IgD-negative memory B cell (primary cell): ENCODE results near the gene INPP5A. TPM values are rescaled to one million over a fixed set of nuclear protein-coding genes. Genes with fewer than 3 reads are reported as not detected.
"Not testable (repeated sequence)": the region's sequence is repeated elsewhere in the genome, so short reads cannot be mapped to it uniquely, and the experiment has no call there.

Experiments used
- H3K27ac Mint-ChIP-seq, 3 donors: one replicate each; pipeline ENCODE4 v1.8.0; 2020 to 2022; ENCODE audit warnings: mild to moderate bottlenecking in 3 of 3, mixed read lengths in 3 of 3, moderate library complexity in 1 of 3
- H3K27me3 Mint-ChIP-seq: one replicate; pipeline ENCODE4 v1.8.0; 2021; ENCODE audit warnings: mixed read lengths
- H3K36me3 Mint-ChIP-seq: one replicate; pipeline ENCODE4 v1.8.0; 2020; ENCODE audit warnings: mild to moderate bottlenecking, mixed read lengths
- H3K4me1 Mint-ChIP-seq, 3 donors: one replicate each; pipeline ENCODE4 v1.8.0; 2020 to 2022; ENCODE audit warnings: mixed read lengths in 3 of 3, mild to moderate bottlenecking in 1 of 3
- H3K4me3 Mint-ChIP-seq, 4 donors: one replicate each; pipeline ENCODE4 v1.8.0; 2020 to 2022; ENCODE audit warnings: mild to moderate bottlenecking in 4 of 4, mixed read lengths in 4 of 4, moderate library complexity in 3 of 4
- H3K9me3 Mint-ChIP-seq, 3 donors: one replicate each; pipeline ENCODE4 v1.8.0; 2020 to 2021; ENCODE audit warnings: mixed read lengths in 3 of 3, mild to moderate bottlenecking in 1 of 3
- polyA plus RNA-seq: library from polyadenylated mRNA; unstranded; fragments of 300-500 nt; fragmentation: Illumina TruSeq; gene quantifications from one replicate; pipeline ENCODE4 v1.2.3, GENCODE V29; 2021

INPP5A gene
- polyA plus RNA-seq, 1 donor from 2014 or later: 0.94 TPM

DNA sequence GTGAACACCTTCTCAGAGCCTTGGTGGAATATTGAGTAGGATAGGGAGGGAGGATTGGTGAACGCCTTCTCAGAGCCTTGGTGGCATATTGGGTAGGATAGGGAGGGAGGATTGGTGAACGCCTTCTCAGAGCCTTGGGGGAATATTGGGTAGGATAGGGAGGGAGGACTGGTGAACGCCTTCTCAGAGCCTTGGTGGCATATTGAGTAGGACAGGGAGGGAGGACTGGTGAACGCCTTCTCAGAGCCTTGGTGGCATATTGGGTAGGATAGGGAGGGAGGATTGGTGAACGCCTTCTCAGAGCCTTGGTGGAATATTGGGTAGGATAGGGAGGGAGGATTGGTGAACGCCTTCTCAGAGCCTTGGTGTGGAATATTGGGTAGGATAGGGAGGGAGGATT, 15.0 kb downstream of the INPP5A start:
- not testable (repeated sequence) for H3K36me3 Mint-ChIP-seq, H3K4me3 Mint-ChIP-seq, H3K9me3 Mint-ChIP-seq, H3K27ac Mint-ChIP-seq, H3K27me3 Mint-ChIP-seq
- peaks cover 35 to 43% (median 37%) of the 10 kb centered on the region in 3 donors for H3K4me1 Mint-ChIP-seq

DNA sequence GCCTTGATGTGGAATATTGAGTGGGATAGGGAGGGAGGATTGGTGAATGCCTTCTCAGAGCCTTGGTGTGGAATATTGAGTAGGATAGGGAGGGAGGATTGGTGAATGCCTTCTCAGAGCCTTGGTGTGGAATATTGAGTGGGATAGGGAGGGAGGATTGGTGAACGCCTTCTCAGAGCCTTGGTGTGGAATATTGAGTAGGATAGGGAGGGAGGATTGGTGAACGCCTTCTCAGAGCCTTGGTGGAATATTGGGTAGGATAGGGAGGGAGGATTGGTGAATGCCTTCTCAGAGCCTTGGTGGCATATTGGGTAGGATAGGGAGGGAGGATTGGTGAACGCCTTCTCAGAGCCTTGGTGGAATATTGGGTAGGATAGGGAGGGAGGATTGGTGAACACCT, 16.0 kb downstream of the INPP5A start:
- not testable (repeated sequence) for H3K4me3 Mint-ChIP-seq, H3K27me3 Mint-ChIP-seq, H3K36me3 Mint-ChIP-seq, H3K27ac Mint-ChIP-seq, H3K9me3 Mint-ChIP-seq
- peaks cover 29 to 37% (median 30%) of the 10 kb centered on the region in 3 donors for H3K4me1 Mint-ChIP-seq

DNA sequence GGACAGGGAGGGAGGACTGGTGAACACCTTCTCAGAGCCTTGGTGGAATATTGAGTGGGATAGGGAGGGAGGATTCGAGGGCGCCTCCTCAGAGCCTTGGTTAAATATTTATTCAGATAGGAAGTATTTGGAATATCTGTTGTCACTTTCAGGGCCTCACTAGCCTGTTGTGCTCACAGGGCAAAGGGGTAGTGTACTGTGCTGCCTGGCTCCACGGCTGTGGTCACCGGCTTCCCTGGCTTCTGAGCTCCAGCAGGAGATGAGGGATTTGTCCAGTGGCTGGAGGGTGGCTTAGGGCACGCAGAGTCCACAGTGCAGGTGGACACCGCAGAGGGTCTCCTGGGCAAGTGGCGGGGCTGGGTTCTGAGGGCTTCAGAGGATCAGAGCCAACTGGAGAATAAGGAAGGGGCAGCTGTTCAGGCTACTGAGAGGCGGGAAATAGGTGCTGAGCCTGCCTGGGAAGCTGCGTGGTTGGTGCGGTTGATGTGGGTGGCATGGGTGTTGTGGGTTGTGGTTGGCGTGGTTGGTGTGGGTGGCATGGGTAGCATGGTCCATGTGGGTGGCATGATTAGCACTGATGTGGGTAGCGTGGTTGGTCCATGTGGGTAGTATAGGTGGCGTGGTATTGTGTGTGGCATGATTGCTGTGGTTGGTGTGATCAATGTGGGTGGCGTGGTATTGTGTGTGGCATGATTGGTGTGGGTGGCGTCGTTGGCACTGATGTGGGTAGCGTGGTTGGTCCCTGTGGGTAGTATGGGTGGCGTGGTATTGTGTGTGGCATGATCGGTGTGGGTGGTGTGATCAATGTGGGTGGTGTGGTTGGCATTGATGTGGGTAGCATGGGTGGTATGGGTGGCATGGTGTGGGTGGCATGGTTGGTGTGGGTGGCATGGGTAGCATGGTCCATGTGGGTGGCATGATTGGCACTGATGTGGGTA, 16.7 kb downstream of the INPP5A start:
- Mint-ChIP-seq H3K4me1 (peaks cover 25 to 35% (median 30%) of the 10 kb centered on the region in 3 donors), H3K9me3 (no peaks in the 10 kb centered on the region)

DNA sequence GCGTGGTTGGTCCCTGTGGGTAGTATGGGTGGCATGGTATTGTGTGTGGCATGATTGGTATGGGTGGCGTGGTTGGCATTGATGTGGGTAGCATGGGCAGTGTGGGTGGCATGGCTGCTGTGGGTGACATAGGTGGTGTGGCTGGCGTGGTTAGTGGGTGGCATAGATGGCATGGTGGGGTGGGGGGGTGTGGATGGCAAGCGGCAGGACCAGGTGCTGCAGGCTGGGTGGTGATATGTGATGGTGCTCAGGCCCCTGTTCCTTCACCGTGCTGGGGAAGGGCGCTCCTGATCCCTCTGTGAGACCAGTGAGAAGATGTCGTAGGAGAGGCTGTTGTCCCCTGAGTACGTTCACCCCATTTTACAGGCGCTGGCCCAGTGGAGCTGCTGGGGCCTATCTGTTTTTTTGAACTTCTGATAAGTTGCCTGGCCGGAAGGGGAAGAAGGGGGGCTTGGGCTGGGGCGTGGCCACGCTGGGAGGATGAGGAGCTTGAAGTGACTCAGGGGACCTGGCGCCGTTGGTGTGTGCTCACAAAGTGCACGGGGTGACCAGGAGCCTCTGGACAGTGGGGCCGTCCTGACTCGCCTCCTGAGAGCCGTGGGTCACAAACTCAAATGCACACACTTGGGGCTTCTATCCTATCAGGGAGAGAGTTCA, 17.5 kb downstream of the INPP5A start:
- Mint-ChIP-seq H3K27ac (no peak overlapping the region), H3K36me3 (no peaks in the 10 kb centered on the region), H3K4me3 (no peak overlapping the region), H3K9me3 (no peaks in the 10 kb centered on the region), H3K4me1 (peaks cover 29 to 40% (median 34%) of the 10 kb centered on the region in 3 donors), H3K27me3 (no peaks in the 10 kb centered on the region)

More for the DNA sequence above, 16.7 kb downstream of the INPP5A start:
- Mint-ChIP-seq H3K36me3 (no peaks in the 10 kb centered on the region), H3K27me3 (no peaks in the 10 kb centered on the region), H3K27ac (no peak overlapping the region), H3K4me3 (no peak overlapping the region)

- peak overlapping the region in 1 of 4 donors; percentile 76 for H3K4me3 Mint-ChIP-seq
- no peaks in the 10 kb centered on the region for H3K36me3 Mint-ChIP-seq
- H3K27me3 Mint-ChIP-seq: no peaks in the 10 kb centered on the region
- no peaks in the 10 kb centered on the region for H3K9me3 Mint-ChIP-seq
- peaks cover 32 to 41% (median 35%) of the 10 kb centered on the region in 3 donors for H3K4me1 Mint-ChIP-seq
- H3K27ac Mint-ChIP-seq: no peak overlapping the region
Observed at GRCh38 chr10:132555648-132556575, 18.3 kb downstream of the INPP5A start.

- Mint-ChIP-seq H3K9me3 (no peaks in the 10 kb centered on the region), H3K27me3 (peaks cover 2% of the 10 kb centered on the region), H3K4me1 (peaks cover 27 to 35% (median 33%) of the 10 kb centered on the region in 3 donors), H3K27ac (peak overlapping the region in 1 of 3 donors; percentile 87), H3K36me3 (no peaks in the 10 kb centered on the region), H3K4me3 (peak overlapping the region in 2 of 4 donors; percentile 6 to 33)
Observed at GRCh38 chr10:132556994-132557441, 19.4 kb downstream of the INPP5A start.

GRCh38 chr10:132557696-132558515, 20.3 kb downstream of the INPP5A start:
- Mint-ChIP-seq H3K27me3 (peaks cover 2% of the 10 kb centered on the region), H3K4me3 (peak overlapping the region in 1 of 4 donors; percentile 33), H3K27ac (peak overlapping the region in 1 of 3 donors; percentile 87), H3K4me1 (peaks cover 27 to 37% (median 33%) of the 10 kb centered on the region in 3 donors), H3K9me3 (no peaks in the 10 kb centered on the region), H3K36me3 (no peaks in the 10 kb centered on the region)

GRCh38 chr10:132558516-132559413, 21.2 kb downstream of the INPP5A start:
- Mint-ChIP-seq H3K27me3 (peaks cover 2% of the 10 kb centered on the region), H3K9me3 (no peaks in the 10 kb centered on the region), H3K27ac (peak overlapping the region; percentile 76 to 98 (median 92)), H3K4me3 (peak overlapping the region in 3 of 4 donors; percentile 27 to 75 (median 67)), H3K36me3 (no peaks in the 10 kb centered on the region), H3K4me1 (peaks cover 32 to 44% (median 40%) of the 10 kb centered on the region in 3 donors)

DNA sequence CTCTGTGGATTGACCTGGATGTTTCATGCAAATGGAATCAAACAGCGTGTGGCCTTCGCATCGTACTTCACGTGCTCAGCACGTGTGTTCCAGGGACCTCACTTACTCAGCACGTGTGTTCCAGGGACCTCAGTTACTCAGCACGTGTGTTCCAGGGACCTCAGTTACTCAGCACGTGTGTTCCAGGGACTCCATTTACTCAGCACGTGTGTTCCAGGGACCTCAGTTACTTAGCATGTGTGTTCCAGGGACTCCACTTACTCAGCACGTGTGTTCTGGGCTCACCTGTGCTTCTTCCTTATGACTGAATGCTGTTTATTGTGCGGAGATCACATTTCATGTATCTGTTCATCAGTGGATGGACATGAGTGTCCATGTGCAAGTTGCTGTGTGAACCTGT, 22.0 kb downstream of the INPP5A start:
- Mint-ChIP-seq H3K36me3 (no peaks in the 10 kb centered on the region), H3K4me3 (peak overlapping the region in 2 of 4 donors; percentile 67 to 69), H3K27me3 (peaks cover 2% of the 10 kb centered on the region), H3K9me3 (no peaks in the 10 kb centered on the region), H3K27ac (peak overlapping the region; percentile 76 to 98 (median 92)), H3K4me1 (peaks cover 36 to 48% (median 45%) of the 10 kb centered on the region in 3 donors)

DNA sequence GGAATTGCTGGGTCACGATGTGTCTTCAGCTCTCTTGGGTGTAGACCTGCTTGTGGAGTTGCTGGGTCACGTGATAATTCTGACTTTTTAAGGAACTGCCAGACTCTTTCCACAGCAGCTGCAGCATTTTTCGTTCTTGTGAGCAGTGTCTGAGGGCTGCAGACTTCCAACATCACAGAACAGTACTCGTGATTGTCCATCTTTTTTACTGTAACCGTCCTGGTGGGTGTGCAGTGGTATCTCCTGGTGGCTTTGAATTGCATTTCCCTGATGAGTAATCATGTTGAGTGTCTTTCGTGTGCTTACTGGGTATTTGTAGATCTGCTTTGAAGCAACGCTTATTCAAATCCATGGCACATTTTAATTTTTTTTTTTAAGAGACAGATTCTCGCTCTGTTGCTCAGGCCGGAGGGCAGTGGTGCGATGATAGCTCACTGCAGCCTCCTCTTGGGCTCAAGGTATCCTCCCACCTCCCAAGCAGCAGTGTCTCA, 22.7 kb downstream of the INPP5A start:
- H3K4me1 Mint-ChIP-seq: peaks cover 37 to 50% (median 44%) of the 10 kb centered on the region in 3 donors
- H3K27ac Mint-ChIP-seq: peak overlapping the region; percentile 77 to 98 (median 92)
- H3K27me3 Mint-ChIP-seq: peaks cover 2% of the 10 kb centered on the region
- no peaks in the 10 kb centered on the region for H3K9me3 Mint-ChIP-seq
- H3K4me3 Mint-ChIP-seq: peak overlapping the region in 3 of 4 donors; percentile 57 to 69 (median 61)
- H3K36me3 Mint-ChIP-seq: no peaks in the 10 kb centered on the region

DNA sequence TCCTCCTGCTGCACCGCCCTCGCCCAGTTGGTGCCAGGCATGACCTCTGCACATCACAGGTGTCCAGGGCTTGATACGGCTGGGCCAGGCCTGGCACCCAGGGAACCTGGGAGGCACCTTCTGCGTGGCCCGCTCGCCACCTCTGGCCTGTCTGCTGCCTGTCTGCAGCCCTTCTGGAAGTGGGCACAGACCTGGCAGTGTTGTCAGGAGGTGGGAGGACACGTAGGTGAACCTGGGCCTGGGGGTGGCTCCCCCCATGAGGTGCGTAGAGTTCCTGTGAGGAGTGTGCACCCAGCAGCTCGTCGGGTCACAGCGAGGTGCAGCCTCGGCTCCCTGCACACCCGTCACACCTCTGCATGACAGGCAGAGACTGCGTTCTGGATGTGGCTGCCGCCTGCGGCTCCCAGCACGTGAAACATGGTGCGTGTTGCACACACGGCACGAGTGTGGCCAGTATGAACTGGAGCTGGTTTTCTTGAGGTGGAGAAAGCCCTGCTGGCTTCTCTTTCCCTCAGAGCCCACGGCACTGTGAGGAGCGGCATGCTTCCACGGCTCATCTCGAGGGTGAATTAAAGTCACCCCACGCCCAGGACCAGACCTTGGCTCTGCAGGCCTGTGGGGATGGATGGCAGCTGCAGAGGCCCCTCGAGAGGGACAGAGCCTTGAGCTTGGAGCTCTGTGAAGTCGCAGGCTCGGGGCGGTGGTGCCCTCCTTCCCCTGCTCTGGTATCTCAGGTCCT, 24.8 kb downstream of the INPP5A start:
- H3K36me3 Mint-ChIP-seq: no peaks in the 10 kb centered on the region
- H3K9me3 Mint-ChIP-seq: no peaks in the 10 kb centered on the region
- peaks cover 30 to 41% (median 33%) of the 10 kb centered on the region in 3 donors for H3K4me1 Mint-ChIP-seq
- H3K27ac Mint-ChIP-seq: no peak overlapping the region
- H3K4me3 Mint-ChIP-seq: peak overlapping the region in 1 of 4 donors; percentile 12
- peaks cover 2% of the 10 kb centered on the region for H3K27me3 Mint-ChIP-seq

DNA sequence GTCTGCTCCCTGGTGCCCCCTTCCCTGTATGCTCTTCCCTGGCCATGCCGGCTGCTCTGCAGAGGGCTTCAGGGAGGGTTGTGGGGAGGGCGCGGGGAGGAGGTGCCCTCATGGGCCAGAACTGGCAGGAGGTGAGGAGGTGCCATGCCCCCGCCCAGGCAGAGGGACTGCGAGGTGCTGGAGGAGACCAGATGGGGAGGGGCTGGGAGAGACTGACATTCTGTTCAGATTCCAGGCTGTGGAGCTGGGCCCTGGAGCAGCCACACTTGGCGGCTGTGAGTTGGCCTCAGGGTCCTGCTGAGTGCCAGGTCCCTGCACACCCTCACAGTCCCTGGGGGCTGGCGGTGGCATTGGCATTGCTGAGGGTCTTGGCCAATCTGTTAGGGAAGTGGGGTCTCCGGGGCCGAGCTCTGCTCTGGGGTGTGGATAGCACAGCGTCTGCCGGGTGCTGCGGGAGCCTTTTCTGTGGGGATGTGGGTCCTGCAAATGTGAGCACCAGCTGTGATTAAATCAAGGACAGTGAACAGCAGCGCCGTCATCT, 25.4 kb downstream of the INPP5A start:
- Mint-ChIP-seq H3K27ac (peak overlapping the region in 2 of 3 donors; percentile 48 to 87), H3K27me3 (peaks cover 2% of the 10 kb centered on the region), H3K4me1 (peaks cover 30 to 39% (median 33%) of the 10 kb centered on the region in 3 donors), H3K4me3 (peak overlapping the region in 2 of 4 donors; percentile 46 to 53), H3K36me3 (no peaks in the 10 kb centered on the region), H3K9me3 (no peaks in the 10 kb centered on the region)
